Loucy (cell line): ENCODE data around the gene TCEA3.

ENCODE experiments used
- H2AFZ ChIP-seq: fragments of 200-600 bp; sonication (generic); 2 replicates; pipeline ENCODE4 v1.6.0; 2016; ENCODE audit warnings: antibody characterized with exemption, mild to moderate bottlenecking, low read length, moderate library complexity
- H3F3A ChIP-seq: fragments of 200-600 bp; 2 replicates; pipeline ENCODE4 v1.6.0; 2016; ENCODE audit warnings: antibody characterized with exemption, low read depth, mild to moderate bottlenecking
- H3K27me3 ChIP-seq: fragments of 200-600 bp; sonication (generic); 2 replicates; pipeline ENCODE4 v1.6.1; 2014; ENCODE audit warnings: low read length, mild to moderate bottlenecking; ENCODE audit not compliant: insufficient read depth, poor library complexity, severe bottlenecking
- H3K36me3 ChIP-seq: fragments of 200-600 bp; sonication (generic); 2 replicates; pipeline ENCODE4 v1.6.1; 2016; ENCODE audit warnings: low read length; ENCODE audit not compliant: insufficient read depth
- H3K4me1 ChIP-seq: fragments of 200-600 bp; sonication (generic); 2 replicates; pipeline ENCODE4 v1.5.1; 2014; ENCODE audit warnings: low read length, mild to moderate bottlenecking; ENCODE audit not compliant: insufficient read depth, poor library complexity, severe bottlenecking
- H3K4me2 ChIP-seq: fragments of 200-600 bp; sonication (generic); 2 replicates; pipeline ENCODE4 v1.6.0; 2014; ENCODE audit warnings: antibody characterized with exemption, low read length, low read depth, mild to moderate bottlenecking; ENCODE audit not compliant: poor library complexity, severe bottlenecking
- H3K4me3 ChIP-seq: fragments of 200-600 bp; sonication (generic); 2 replicates; pipeline ENCODE4 v1.5.1; 2014; ENCODE audit warnings: low read length, mild to moderate bottlenecking, mixed read lengths; ENCODE audit not compliant: poor library complexity, severe bottlenecking
- H3K79me2 ChIP-seq: fragments of 200-600 bp; sonication (generic); 2 replicates; pipeline ENCODE4 v1.6.1; 2014; ENCODE audit warnings: low read length; ENCODE audit not compliant: insufficient read depth
- H3K9ac ChIP-seq: fragments of 200-600 bp; sonication (generic); 2 replicates; pipeline ENCODE4 v1.6.0; 2014; ENCODE audit warnings: mild to moderate bottlenecking, low read depth, low read length, moderate library complexity; ENCODE audit not compliant: poor library complexity, severe bottlenecking
- H3K9me2 ChIP-seq: fragments of 200-600 bp; sonication (generic); replicated peaks from 2 replicates; pipeline ENCODE4 v1.6.1; 2016; ENCODE audit warnings: low read depth, low read length, mixed read lengths
- H3K9me3 ChIP-seq: fragments of 200-600 bp; sonication (generic); 2 replicates; pipeline ENCODE4 v1.6.1; 2014; ENCODE audit warnings: mild to moderate bottlenecking, antibody characterized with exemption, low read length, low read depth; ENCODE audit not compliant: insufficient read depth
- H4K20me1 ChIP-seq: fragments of 200-600 bp; sonication (generic); 2 replicates; pipeline ENCODE4 v1.6.0; 2014; ENCODE audit warnings: antibody characterized with exemption, low read length, mild to moderate bottlenecking; ENCODE audit not compliant: insufficient read depth, poor library complexity, severe bottlenecking
- CTCF ChIP-seq: fragments of 200-600 bp; sonication (generic); conservative IDR thresholded peaks from 2 replicates; pipeline ENCODE4 v1.5.1; 2014; ENCODE audit warnings: mild to moderate bottlenecking, antibody characterized with exemption, low read length
- EZH2phosphoT487 ChIP-seq: fragments of 200-600 bp; IDR thresholded peaks from 2 replicates; pipeline ENCODE4 v1.6.1; 2018; ENCODE audit warnings: antibody characterized with exemption, mild to moderate bottlenecking, moderate library complexity, borderline replicate concordance

TCEA3 gene

GRCh38 chr1:23394181-23394580 lies 30.4 kb downstream of the TCEA3 start:
- Histone ChIP-seq H3K36me3 (no peaks in the 10 kb centered on the region), H3K9me2 (no peaks in the 10 kb centered on the region), H4K20me1 (no peaks in the 10 kb centered on the region), H3K79me2 (no peaks in the 10 kb centered on the region), H3K4me3 (no peak overlapping the region), H3F3A (no peaks in the 10 kb centered on the region), H2AFZ (no peak overlapping the region), H3K4me1 (no peaks in the 10 kb centered on the region), H3K9me3 (no peaks in the 10 kb centered on the region), H3K4me2 (no peak overlapping the region), H3K27me3 (no peaks in the 10 kb centered on the region), H3K9ac (no peak overlapping the region)
- TF ChIP-seq CTCF (no peak), EZH2phosphoT487 (no peak)

- no peak overlapping the region for H2AFZ ChIP-seq
- H3K36me3 ChIP-seq, result no peaks in the 10 kb centered on the region
- no peaks in the 10 kb centered on the region for H3K9me2 ChIP-seq
- H4K20me1 ChIP-seq, result no peaks in the 10 kb centered on the region
- H3K27me3 ChIP-seq, result no peaks in the 10 kb centered on the region
- H3K4me1 ChIP-seq, result no peaks in the 10 kb centered on the region
- H3K9me3 ChIP-seq, result no peaks in the 10 kb centered on the region
- TF ChIP-seq CTCF (no peak), EZH2phosphoT487 (no peak)
- H3K4me3 ChIP-seq, result no peak overlapping the region
- no peaks in the 10 kb centered on the region for H3K79me2 ChIP-seq
- H3K4me2 ChIP-seq, result no peak overlapping the region
- H3K9ac ChIP-seq, result no peak overlapping the region
- no peaks in the 10 kb centered on the region for H3F3A ChIP-seq
These were observed 30.8 kb downstream of the TCEA3 start for GRCh38 chr1:23393706-23394105.

GRCh38 chr1:23392125-23392855 lies 32.3 kb downstream of the TCEA3 start:
- H4K20me1 ChIP-seq, result no peaks in the 10 kb centered on the region
- H3K4me2 ChIP-seq, result no peak overlapping the region
- no peaks in the 10 kb centered on the region for H3K36me3 ChIP-seq
- no peaks in the 10 kb centered on the region for H3K9me2 ChIP-seq
- H3K79me2 ChIP-seq, result no peaks in the 10 kb centered on the region
- H3K4me3 ChIP-seq, result no peak overlapping the region
- H3K9ac ChIP-seq, result no peak overlapping the region
- H3F3A ChIP-seq, result no peaks in the 10 kb centered on the region
- H3K4me1 ChIP-seq, result no peaks in the 10 kb centered on the region
- no peaks in the 10 kb centered on the region for H3K27me3 ChIP-seq
- TF ChIP-seq EZH2phosphoT487 (no peak), CTCF (no peak)
- no peak overlapping the region for H2AFZ ChIP-seq
- no peaks in the 10 kb centered on the region for H3K9me3 ChIP-seq
